ENCODE results near the gene DSC3. TPM values are rescaled to one million over a fixed set of nuclear protein-coding genes. Genes with fewer than 3 reads are reported as not detected.
"Not testable (repeated sequence)": the region's sequence is repeated elsewhere in the genome, so short reads cannot be mapped to it uniquely, and the experiment has no call there.

Gene DSC3
- total RNA-seq, 3 donors from 2014 or later = 0.19 to 0.61 TPM; not detected in 1

- Histone ChIP-seq H3K36me3 (ENCODE audit: low read depth) (no peaks in the 10 kb centered on the region), H3K9me3 (no peaks in the 10 kb centered on the region), H3K4me3 (no peak overlapping the region), H3K4me1 (ENCODE audit: low read depth) (peaks cover 18% of the 10 kb centered on the region)
- intact Hi-C loops (cut with DNase I, micrococcal nuclease) = no loop called here
- DNase-seq (peak in 1 of 3 donors; percentile 17), ATAC-seq (peak; percentile 37)
- TF ChIP-seq CTCF (IDR thresholded peaks at IDR 0.05) = no peak
Observed at GRCh38 chr18:31042084-31042405, 497 bp downstream of the DSC3 start.

GRCh38 chr18:31041271-31042083 is 1.1 kb downstream of the DSC3 start:
- DNase-seq (peak; percentile 6 to 41 (median 24)), ATAC-seq (peak; percentile 50)
- Histone ChIP-seq H3K9me3 (no peaks in the 10 kb centered on the region), H3K4me1 (ENCODE audit: low read depth) (peaks cover 18% of the 10 kb centered on the region), H3K4me3 (no peak overlapping the region), H3K36me3 (ENCODE audit: low read depth) (no peaks in the 10 kb centered on the region)
- intact Hi-C loops (cut with DNase I, micrococcal nuclease) = no loop called here
- TF ChIP-seq CTCF (IDR thresholded peaks at IDR 0.05) = no peak

- ATAC-seq (no peak), DNase-seq (peak in 1 of 3 donors; percentile 31)
- peaks cover 18% of the 10 kb centered on the region for H3K4me1 ChIP-seq (ENCODE audit: low read depth)
- intact Hi-C loops (cut with DNase I, micrococcal nuclease) = no loop called here
- no peaks in the 10 kb centered on the region for H3K36me3 ChIP-seq (ENCODE audit: low read depth)
- H3K9me3 ChIP-seq = no peaks in the 10 kb centered on the region
- no peak overlapping the region for H3K4me3 ChIP-seq
- TF ChIP-seq CTCF (IDR thresholded peaks at IDR 0.05) = no peak
Observed at GRCh38 chr18:31040686-31041270, 1.8 kb downstream of the DSC3 start.

GRCh38 chr18:31039426-31039825 is 3.1 kb downstream of the DSC3 start:
- no peak for TF ChIP-seq CTCF (IDR thresholded peaks at IDR 0.05)
- H3K4me1 ChIP-seq (ENCODE audit: low read depth) = peaks cover 18% of the 10 kb centered on the region
- no peaks in the 10 kb centered on the region for H3K9me3 ChIP-seq
- intact Hi-C loops (cut with DNase I, micrococcal nuclease) = no loop called here
- no peaks in the 10 kb centered on the region for H3K36me3 ChIP-seq (ENCODE audit: low read depth)
- ATAC-seq (no peak), DNase-seq (no peak)
- H3K4me3 ChIP-seq = no peak overlapping the region

- H3K4me3 ChIP-seq; intact Hi-C loops (cut with DNase I, micrococcal nuclease); H3K9me3 ChIP-seq; ATAC-seq; DNase-seq; H3K36me3 ChIP-seq (ENCODE audit: low read depth): not testable (repeated sequence)
- H3K4me1 ChIP-seq (ENCODE audit: low read depth) = peaks cover 18% of the 10 kb centered on the region
Observed at GRCh38 chr18:31037686-31038085, 4.9 kb downstream of the DSC3 start.

GRCh38 chr18:31034541-31034940 is 8.0 kb downstream of the DSC3 start:
- intact Hi-C loops (cut with DNase I, micrococcal nuclease) = no loop called here
- Histone ChIP-seq H3K4me3 (no peak overlapping the region), H3K4me1 (ENCODE audit: low read depth) (no peaks in the 10 kb centered on the region), H3K36me3 (ENCODE audit: low read depth) (no peaks in the 10 kb centered on the region), H3K9me3 (no peaks in the 10 kb centered on the region)
- no peak for TF ChIP-seq CTCF (IDR thresholded peaks at IDR 0.05)
- ATAC-seq (no peak), DNase-seq (no peak)
